Thoracic aorta (tissue), 2 donors: ENCODE measurements around the gene NBPF3. TPM values are rescaled to one million over a fixed set of nuclear protein-coding genes. Genes with fewer than 3 reads are reported as not detected.
A peak's percentile ranks its signal among the peaks of the same experiment; 100 is the strongest.
"Not testable (repeated sequence)": the region's sequence is repeated elsewhere in the genome, so short reads cannot be mapped to it uniquely, and the experiment has no call there.

Experiments
- ATAC-seq: fragments of 150-250 bp; one replicate; pipeline ENCODE4 v1.8.0; 2017; ENCODE audit warnings: low read depth; ENCODE audit not compliant: insufficient number of reproducible peaks, low FRiP score
- DNase-seq: peaks from one replicate; pipeline ENCODE4 v3.0.0-alpha.2; 2020; ENCODE audit warnings: low spot score
- H3K27ac ChIP-seq, 2 donors: fragments of 200-600 bp; sonication (generic); 1 replicate in 1 of 2; 2 replicates in 1 of 2; pipeline ENCODE4 v1.5.1; 2016; ENCODE audit warnings: mild to moderate bottlenecking in 2 of 2, moderate library complexity in 2 of 2
- H3K27me3 ChIP-seq: fragments of 200-600 bp; sonication (generic); replicated peaks from 2 replicates; pipeline ENCODE4 v1.6.0; 2016; ENCODE audit warnings: mild to moderate bottlenecking; ENCODE audit not compliant: insufficient read depth
- H3K36me3 ChIP-seq: fragments of 200-600 bp; sonication (generic); one replicate; pipeline ENCODE4 v1.5.1; 2016
- H3K4me1 ChIP-seq, 2 donors: fragments of 200-600 bp; sonication (generic); 1 replicate in 1 of 2; 2 replicates in 1 of 2; pipeline versions ENCODE4 v1.5.1 to v1.6.0; 2016; ENCODE audit warnings: low read depth in 2 of 2, mild to moderate bottlenecking in 1 of 2; ENCODE audit not compliant: control insufficient read depth in 1 of 2
- H3K4me3 ChIP-seq: fragments of 200-600 bp; sonication (generic); 2 replicates; pipeline ENCODE4 v1.5.1; 2016; ENCODE audit warnings: mild to moderate bottlenecking
- H3K9me3 ChIP-seq: fragments of 200-600 bp; sonication (generic); 2 replicates; pipeline ENCODE4 v1.5.1; 2016
- total RNA-seq, 2 donors: library from RNA; depleted of rRNA; stranded (reverse); fragments of >200 nt; gene quantifications; one replicate each; pipeline versions ENCODE4 v1.1.0 to v1.2.3, GENCODE V29; 2016
- TF ChIP-seq, protein P1 (sequence below): fragments of 200-600 bp; sonication (generic); IDR thresholded peaks from one replicate; pipeline ENCODE4 v1.5.1; 2019; ENCODE audit warnings: antibody characterized with exemption

NBPF3 gene
- total RNA-seq, 2 donors from 2014 or later = 4.2 to 9.5 TPM

- not testable (repeated sequence) for H3K9me3 ChIP-seq, ATAC-seq, H3K27me3 ChIP-seq, H3K27ac ChIP-seq, H3K36me3 ChIP-seq, DNase-seq, H3K4me1 ChIP-seq, H3K4me3 ChIP-seq
These were observed 9.1 kb upstream of the NBPF3 start for GRCh38 chr1:21430875-21431274.

DNA sequence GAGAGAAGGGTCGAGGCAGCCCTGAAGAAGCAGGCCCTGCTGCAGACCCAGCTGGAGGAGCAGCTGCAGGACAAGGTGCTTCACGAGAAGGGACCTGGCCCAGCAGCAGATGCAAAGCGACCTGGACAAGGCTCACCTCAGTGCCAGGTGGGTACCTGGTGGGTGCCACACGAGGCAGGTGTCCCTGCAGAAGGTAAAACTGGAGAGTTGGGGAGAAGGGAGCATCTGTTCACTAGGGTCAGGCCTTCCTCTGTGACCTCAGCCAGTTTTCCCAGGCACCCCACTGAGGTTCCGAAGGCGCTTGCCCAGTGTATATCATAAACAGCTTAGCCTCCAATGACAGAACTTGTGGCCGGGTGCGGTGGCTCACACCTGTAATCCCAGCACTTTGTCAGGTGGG is 5.5 kb upstream of the NBPF3 start:
- no peaks in the 10 kb centered on the region for H3K9me3 ChIP-seq
- H3K27me3 ChIP-seq = no peaks in the 10 kb centered on the region
- no peak overlapping the region for H3K27ac ChIP-seq
- DNase-seq (no peak), ATAC-seq (no peak)
- no peaks in the 10 kb centered on the region for H3K4me1 ChIP-seq
- H3K36me3 ChIP-seq = no peaks in the 10 kb centered on the region
- TF ChIP-seq, protein P1, sequence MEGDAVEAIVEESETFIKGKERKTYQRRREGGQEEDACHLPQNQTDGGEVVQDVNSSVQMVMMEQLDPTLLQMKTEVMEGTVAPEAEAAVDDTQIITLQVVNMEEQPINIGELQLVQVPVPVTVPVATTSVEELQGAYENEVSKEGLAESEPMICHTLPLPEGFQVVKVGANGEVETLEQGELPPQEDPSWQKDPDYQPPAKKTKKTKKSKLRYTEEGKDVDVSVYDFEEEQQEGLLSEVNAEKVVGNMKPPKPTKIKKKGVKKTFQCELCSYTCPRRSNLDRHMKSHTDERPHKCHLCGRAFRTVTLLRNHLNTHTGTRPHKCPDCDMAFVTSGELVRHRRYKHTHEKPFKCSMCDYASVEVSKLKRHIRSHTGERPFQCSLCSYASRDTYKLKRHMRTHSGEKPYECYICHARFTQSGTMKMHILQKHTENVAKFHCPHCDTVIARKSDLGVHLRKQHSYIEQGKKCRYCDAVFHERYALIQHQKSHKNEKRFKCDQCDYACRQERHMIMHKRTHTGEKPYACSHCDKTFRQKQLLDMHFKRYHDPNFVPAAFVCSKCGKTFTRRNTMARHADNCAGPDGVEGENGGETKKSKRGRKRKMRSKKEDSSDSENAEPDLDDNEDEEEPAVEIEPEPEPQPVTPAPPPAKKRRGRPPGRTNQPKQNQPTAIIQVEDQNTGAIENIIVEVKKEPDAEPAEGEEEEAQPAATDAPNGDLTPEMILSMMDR = no peak
- H3K4me3 ChIP-seq = no peak overlapping the region

GRCh38 chr1:21435646-21436487 is 4.1 kb upstream of the NBPF3 start:
- no peak overlapping the region for H3K27ac ChIP-seq
- no peak for DNase-seq
- no peaks in the 10 kb centered on the region for H3K9me3 ChIP-seq
- H3K4me1 ChIP-seq = peaks cover 0 to 5% of the 10 kb centered on the region in 2 donors
- H3K36me3 ChIP-seq = no peaks in the 10 kb centered on the region
- ATAC-seq = no peak
- H3K27me3 ChIP-seq = no peaks in the 10 kb centered on the region
- H3K4me3 ChIP-seq = no peak overlapping the region
- TF ChIP-seq, protein P1 = no peak

GRCh38 chr1:21436488-21437340 is 3.2 kb upstream of the NBPF3 start:
- ATAC-seq (no peak), DNase-seq (no peak)
- TF ChIP-seq, protein P1 = no peak
- Histone ChIP-seq H3K4me3 (peak overlapping the region; percentile 44), H3K9me3 (no peaks in the 10 kb centered on the region), H3K27me3 (no peaks in the 10 kb centered on the region), H3K36me3 (no peaks in the 10 kb centered on the region), H3K27ac (no peak overlapping the region), H3K4me1 (peaks cover 0 to 8% of the 10 kb centered on the region in 2 donors)

GRCh38 chr1:21437341-21437640 is 2.6 kb upstream of the NBPF3 start:
- Histone ChIP-seq H3K4me1 (peaks cover 0 to 8% of the 10 kb centered on the region in 2 donors), H3K27ac (no peak overlapping the region), H3K4me3 (peak overlapping the region; percentile 44), H3K9me3 (no peaks in the 10 kb centered on the region), H3K36me3 (no peaks in the 10 kb centered on the region), H3K27me3 (no peaks in the 10 kb centered on the region)
- DNase-seq (no peak), ATAC-seq (no peak)
- TF ChIP-seq, protein P1 = no peak

- H3K4me1 ChIP-seq, H3K36me3 ChIP-seq, H3K4me3 ChIP-seq, H3K9me3 ChIP-seq, DNase-seq, ATAC-seq, H3K27me3 ChIP-seq, H3K27ac ChIP-seq: not testable (repeated sequence)
These were observed 1.2 kb upstream of the NBPF3 start for GRCh38 chr1:21438646-21439312.
